Natural killer cell (primary cell): ENCODE measurements around the gene STXBP6. TPM values are rescaled to one million over a fixed set of nuclear protein-coding genes. Genes with fewer than 3 reads are reported as not detected.

Source experiments
- ATAC-seq, 3 donors: fragments of 150-1000 bp in 2 of 3; fragments of 200-7000 bp in 1 of 3; cut with Tn5 transposase; 1 replicate in 1 of 3; 2 replicates in 2 of 3; pipeline ENCODE4 v1.10.0; 2021; ENCODE audit warnings: mild to moderate bottlenecking in 2 of 3, moderate library complexity in 2 of 3
- DNase-seq, 2 donors: peaks; one replicate each; pipeline versions ENCODE4 v3.0.0 to v3.0.0-alpha.2; 2013 to 2021; ENCODE audit warnings: mixed read lengths in 1 of 2
- H3K27ac ChIP-seq: one replicate; pipeline ENCODE4 v1.5.1; 2013; ENCODE audit warnings: mild to moderate bottlenecking, low read length
- H3K27me3 ChIP-seq: one replicate; pipeline ENCODE4 v1.6.1; 2013; ENCODE audit warnings: low read length; ENCODE audit not compliant: control insufficient read depth, insufficient read depth
- H3K36me3 ChIP-seq: one replicate; pipeline ENCODE4 v1.6.1; 2013; ENCODE audit warnings: low read length; ENCODE audit not compliant: control insufficient read depth, insufficient read depth
- H3K4me1 ChIP-seq: one replicate; pipeline ENCODE4 v1.6.1; 2013; ENCODE audit warnings: low read length; ENCODE audit not compliant: control insufficient read depth, insufficient read depth
- H3K4me3 ChIP-seq: one replicate; pipeline ENCODE4 v1.5.1; 2013; ENCODE audit warnings: low read length
- H3K9me3 ChIP-seq: one replicate; pipeline ENCODE4 v1.6.1; 2013; ENCODE audit warnings: low read length; ENCODE audit not compliant: control insufficient read depth, insufficient read depth
- H3K27ac Mint-ChIP-seq, 2 donors: one replicate each; pipeline ENCODE4 v1.8.0; 2022; ENCODE audit warnings: mild to moderate bottlenecking in 2 of 2, mixed read lengths in 2 of 2, moderate library complexity in 1 of 2
- H3K27me3 Mint-ChIP-seq, 2 donors: one replicate each; pipeline ENCODE4 v1.8.0; 2022; ENCODE audit warnings: low read depth in 2 of 2, mixed read lengths in 2 of 2
- H3K36me3 Mint-ChIP-seq: one replicate; pipeline ENCODE4 v1.8.0; 2022; ENCODE audit warnings: mixed read lengths
- H3K4me1 Mint-ChIP-seq, 2 donors: one replicate each; pipeline ENCODE4 v1.8.0; 2022; ENCODE audit warnings: mixed read lengths in 2 of 2
- H3K4me3 Mint-ChIP-seq: one replicate; pipeline ENCODE4 v1.8.0; 2022; ENCODE audit warnings: mild to moderate bottlenecking, moderate library complexity, mixed read lengths
- H3K9me3 Mint-ChIP-seq, 2 donors: one replicate each; pipeline ENCODE4 v1.8.0; 2022; ENCODE audit warnings: mixed read lengths in 2 of 2
- WGBS: methylation state at CpG from one replicate; pipeline ENCODE4 v1.1.7; 2013; ENCODE audit warnings: missing lambda C conversion rate; ENCODE audit not compliant: insufficient coverage; 5-methylcytosine and 5-hydroxymethylcytosine counted together
- intact Hi-C: fragments of 100-400 bp; cut with micrococcal nuclease; formaldehyde crosslinking; loops from one replicate; pipeline ENCODE4 v1.14.2; 2022
- total RNA-seq, 4 donors: library from RNA; stranded (reverse); fragments of 120-200 nt in 1 of 4; gene quantifications; one replicate each; pipeline versions ENCODE4 v1.2.3 to v1.2.4, GENCODE V29; 2013 to 2022
- TF ChIP-seq, protein P1 (sequence below): fragments of 200-600 bp; IDR thresholded peaks from one replicate; pipeline ENCODE4 v1.8.0; 2022; ENCODE audit warnings: antibody characterized with exemption

Gene STXBP6
- total RNA-seq, 3 donors from 2014 or later (not counting 1 experiment from before 2014, with no cell fraction given) = 0.20 TPM; not detected in 2

- Histone ChIP-seq H3K36me3 (no peaks in the 10 kb centered on the region), H3K4me1 (no peaks in the 10 kb centered on the region), H3K4me3 (no peak overlapping the region), H3K27me3 (no peaks in the 10 kb centered on the region), H3K9me3 (no peaks in the 10 kb centered on the region), H3K27ac (no peak overlapping the region)
- no peaks in the 10 kb centered on the region for H3K9me3 Mint-ChIP-seq
- ATAC-seq = no peak
- H3K36me3 Mint-ChIP-seq = no peaks in the 10 kb centered on the region
- intact Hi-C loops = no loop called here
- H3K4me3 Mint-ChIP-seq = no peak overlapping the region
- no peak for DNase-seq
- 100% methylated on average over 1 of the region's 2 CpGs for WGBS
- H3K4me1 Mint-ChIP-seq = no peaks in the 10 kb centered on the region
- TF ChIP-seq, protein P1, sequence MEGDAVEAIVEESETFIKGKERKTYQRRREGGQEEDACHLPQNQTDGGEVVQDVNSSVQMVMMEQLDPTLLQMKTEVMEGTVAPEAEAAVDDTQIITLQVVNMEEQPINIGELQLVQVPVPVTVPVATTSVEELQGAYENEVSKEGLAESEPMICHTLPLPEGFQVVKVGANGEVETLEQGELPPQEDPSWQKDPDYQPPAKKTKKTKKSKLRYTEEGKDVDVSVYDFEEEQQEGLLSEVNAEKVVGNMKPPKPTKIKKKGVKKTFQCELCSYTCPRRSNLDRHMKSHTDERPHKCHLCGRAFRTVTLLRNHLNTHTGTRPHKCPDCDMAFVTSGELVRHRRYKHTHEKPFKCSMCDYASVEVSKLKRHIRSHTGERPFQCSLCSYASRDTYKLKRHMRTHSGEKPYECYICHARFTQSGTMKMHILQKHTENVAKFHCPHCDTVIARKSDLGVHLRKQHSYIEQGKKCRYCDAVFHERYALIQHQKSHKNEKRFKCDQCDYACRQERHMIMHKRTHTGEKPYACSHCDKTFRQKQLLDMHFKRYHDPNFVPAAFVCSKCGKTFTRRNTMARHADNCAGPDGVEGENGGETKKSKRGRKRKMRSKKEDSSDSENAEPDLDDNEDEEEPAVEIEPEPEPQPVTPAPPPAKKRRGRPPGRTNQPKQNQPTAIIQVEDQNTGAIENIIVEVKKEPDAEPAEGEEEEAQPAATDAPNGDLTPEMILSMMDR = no peak
- no peak overlapping the region for H3K27ac Mint-ChIP-seq
- H3K27me3 Mint-ChIP-seq = peaks cover 26 to 59% of the 10 kb centered on the region in 2 donors
Observed at GRCh38 chr14:24915958-24916595, 133.9 kb downstream of the STXBP6 start.

- Histone ChIP-seq H3K9me3 (no peaks in the 10 kb centered on the region), H3K27me3 (no peaks in the 10 kb centered on the region), H3K27ac (no peak overlapping the region), H3K4me1 (no peaks in the 10 kb centered on the region), H3K4me3 (no peak overlapping the region), H3K36me3 (no peaks in the 10 kb centered on the region)
- DNase-seq (no peak), ATAC-seq (no peak)
- Mint-ChIP-seq H3K27me3 (peaks cover 27 to 65% of the 10 kb centered on the region in 2 donors), H3K27ac (no peak overlapping the region), H3K9me3 (no peaks in the 10 kb centered on the region), H3K4me3 (no peak overlapping the region), H3K4me1 (no peaks in the 10 kb centered on the region), H3K36me3 (no peaks in the 10 kb centered on the region)
- no CpG with 5 or more reads among the region's 1 CpG for WGBS
- TF ChIP-seq, protein P1 = no peak
- intact Hi-C loops = no loop called here
Observed at GRCh38 chr14:24915403-24915921, 134.5 kb downstream of the STXBP6 start.

- WGBS = 80% methylated on average over 1 of the region's 1 CpG
- TF ChIP-seq, protein P1 = no peak
- no peaks in the 10 kb centered on the region for H3K36me3 Mint-ChIP-seq
- H3K4me3 Mint-ChIP-seq = no peak overlapping the region
- Histone ChIP-seq H3K27ac (no peak overlapping the region), H3K36me3 (no peaks in the 10 kb centered on the region), H3K27me3 (no peaks in the 10 kb centered on the region), H3K9me3 (no peaks in the 10 kb centered on the region), H3K4me3 (no peak overlapping the region), H3K4me1 (no peaks in the 10 kb centered on the region)
- intact Hi-C loops = no loop called here
- H3K4me1 Mint-ChIP-seq = no peaks in the 10 kb centered on the region
- H3K9me3 Mint-ChIP-seq = no peaks in the 10 kb centered on the region
- no peak for DNase-seq
- no peak overlapping the region for H3K27ac Mint-ChIP-seq
- no peak for ATAC-seq
- H3K27me3 Mint-ChIP-seq = peaks cover 22 to 60% of the 10 kb centered on the region in 2 donors
Observed at GRCh38 chr14:24913746-24914145, 136.2 kb downstream of the STXBP6 start.

GRCh38 chr14:24913021-24913420 lies 136.9 kb downstream of the STXBP6 start:
- Histone ChIP-seq H3K36me3 (no peaks in the 10 kb centered on the region), H3K4me3 (no peak overlapping the region), H3K27me3 (no peaks in the 10 kb centered on the region), H3K9me3 (no peaks in the 10 kb centered on the region), H3K4me1 (no peaks in the 10 kb centered on the region), H3K27ac (no peak overlapping the region)
- H3K27me3 Mint-ChIP-seq = peaks cover 22 to 63% of the 10 kb centered on the region in 2 donors
- ATAC-seq (no peak), DNase-seq (no peak)
- H3K4me3 Mint-ChIP-seq = no peak overlapping the region
- no peaks in the 10 kb centered on the region for H3K9me3 Mint-ChIP-seq
- TF ChIP-seq, protein P1 = no peak
- no peak overlapping the region for H3K27ac Mint-ChIP-seq
- no peaks in the 10 kb centered on the region for H3K4me1 Mint-ChIP-seq
- 100% methylated on average over 1 of the region's 1 CpG for WGBS
- intact Hi-C loops = no loop called here
- no peaks in the 10 kb centered on the region for H3K36me3 Mint-ChIP-seq
